K562 (cell line): ENCODE data around the gene PHF12. TPM values are rescaled to one million over a fixed set of nuclear protein-coding genes. Genes with fewer than 3 reads are reported as not detected.

Experiments used
- ARHGAP35 ChIP-seq: fragments of 450-650 bp; IDR thresholded peaks from 2 replicates; pipeline ENCODE4 v1.6.1; 2018; ENCODE audit not compliant: partially characterized antibody
- ATF6 ChIP-seq: sonication (generic); formaldehyde crosslinking; IDR thresholded peaks from 2 replicates; pipeline ENCODE4 v1.4.0; 2020; ENCODE audit warnings: mild to moderate bottlenecking, missing genetic modification reagents
- BCL6 ChIP-seq: fragments of 250-450 bp; sonication (Bioruptor Pico); IDR thresholded peaks from 2 replicates; pipeline ENCODE4 v1.4.0; 2020
- ELF4 ChIP-seq: fragments of 450-650 bp; formaldehyde crosslinking; IDR thresholded peaks from 2 replicates; pipeline ENCODE4 v1.4.0; 2022; ENCODE audit warnings: missing genetic modification characterization
- OTX1 ChIP-seq: fragments of 450-650 bp; formaldehyde crosslinking; IDR thresholded peaks from 2 replicates; pipeline ENCODE4 v1.4.0; 2022; ENCODE audit warnings: mild to moderate bottlenecking
- POLR2A ChIP-seq: fragments of 450-650 bp; conservative IDR thresholded peaks from 2 replicates; pipeline ENCODE4 v1.6.1; 2016
- POLR2AphosphoS2 ChIP-seq: IDR thresholded peaks from 2 replicates; pipeline ENCODE4 v1.6.1; 2012; ENCODE audit warnings: low read length, improper control_type of control experiment
- RBBP5 ChIP-seq: fragments of 200-600 bp; sonication (generic); IDR thresholded peaks from 2 replicates; pipeline ENCODE4 v1.6.1; 2012; ENCODE audit warnings: borderline replicate concordance, mild to moderate bottlenecking, low read length, control low read depth, inconsistent platforms; ENCODE audit not compliant: insufficient read depth, poor library complexity, severe bottlenecking
- TCFL5 ChIP-seq: fragments of 250-450 bp; sonication (Bioruptor Pico); conservative IDR thresholded peaks from 2 replicates; pipeline ENCODE4 v1.6.1; 2021; ENCODE audit warnings: mild to moderate bottlenecking, moderate library complexity, matching md5 sums
- TEAD1 ChIP-seq, 2 experiments: fragments of 450-650 bp in 1 of 2; sonication (generic) in 1 of 2; formaldehyde crosslinking; IDR thresholded peaks; 2 replicates each; pipeline versions ENCODE4 v1.4.0 to v1.8.0; 2020 to 2022; ENCODE audit warnings: mild to moderate bottlenecking in 2 of 2, missing genetic modification reagents in 1 of 2
- ZBTB26 ChIP-seq: fragments of 450-650 bp; formaldehyde crosslinking; IDR thresholded peaks from 2 replicates; pipeline ENCODE4 v1.4.0; 2022; ENCODE audit warnings: missing genetic modification characterization
- ZBTB9 ChIP-seq: fragments of 450-650 bp; formaldehyde crosslinking; IDR thresholded peaks from 2 replicates; pipeline ENCODE4 v1.4.0; 2020; ENCODE audit warnings: mild to moderate bottlenecking, moderate library complexity
- ZNF586 ChIP-seq: fragments of 450-650 bp; formaldehyde crosslinking; conservative IDR thresholded peaks from 2 replicates; pipeline ENCODE4 v1.4.0; 2020; ENCODE audit warnings: mild to moderate bottlenecking, moderate library complexity
- polyA plus RNA-seq, 8 experiments: library from polyadenylated mRNA; depleted of rRNA in 4 of 8; stranded (reverse) in 5 of 8; unstranded in 3 of 8; fragments of >200 nt; fragmentation: Nextera tagmentation in 2 of 8; fragmentation: Illumina TruSeq in 1 of 8; extraction: Ambion mirVana in 2 of 8; extraction: Trizol in 1 of 8; gene quantifications; 2 replicates each; pipeline versions ENCODE4 v1.2.1 to v1.2.3, GENCODE V29; 2011 to 2014; ENCODE audit warnings: inconsistent platforms in 1 of 8, missing spikeins in 1 of 8
- total RNA-seq, 7 experiments: library from RNA; depleted of rRNA in 6 of 7; stranded (reverse); fragments of >200 nt in 6 of 7; fragmentation: Illumina TruSeq in 2 of 7; extraction: Trizol in 2 of 7; gene quantifications; 2 replicates each; pipeline versions ENCODE4 v1.2.1 to v1.2.3, GENCODE V29; 2011 to 2021; ENCODE audit warnings: low replicate concordance in 1 of 7
- TF ChIP-seq, protein P1 (sequence below): fragments of 250-450 bp; sonication (Bioruptor Pico); IDR thresholded peaks from 2 replicates; pipeline ENCODE4 v1.4.0; 2020; ENCODE audit warnings: mild to moderate bottlenecking, moderate library complexity
- TF ChIP-seq, protein P2 (sequence below): fragments of 450-650 bp; IDR thresholded peaks from 2 replicates; pipeline ENCODE4 v1.6.1; 2017; ENCODE audit warnings: mild to moderate bottlenecking, moderate library complexity

The PHF12 gene
- total and polyA plus RNA-seq, 9 of the 15 experiments (the other 6 are each of a cell fraction or from before 2014, with no cell fraction given): 0.82 to 31.3 (median 13.5) TPM

DNA sequence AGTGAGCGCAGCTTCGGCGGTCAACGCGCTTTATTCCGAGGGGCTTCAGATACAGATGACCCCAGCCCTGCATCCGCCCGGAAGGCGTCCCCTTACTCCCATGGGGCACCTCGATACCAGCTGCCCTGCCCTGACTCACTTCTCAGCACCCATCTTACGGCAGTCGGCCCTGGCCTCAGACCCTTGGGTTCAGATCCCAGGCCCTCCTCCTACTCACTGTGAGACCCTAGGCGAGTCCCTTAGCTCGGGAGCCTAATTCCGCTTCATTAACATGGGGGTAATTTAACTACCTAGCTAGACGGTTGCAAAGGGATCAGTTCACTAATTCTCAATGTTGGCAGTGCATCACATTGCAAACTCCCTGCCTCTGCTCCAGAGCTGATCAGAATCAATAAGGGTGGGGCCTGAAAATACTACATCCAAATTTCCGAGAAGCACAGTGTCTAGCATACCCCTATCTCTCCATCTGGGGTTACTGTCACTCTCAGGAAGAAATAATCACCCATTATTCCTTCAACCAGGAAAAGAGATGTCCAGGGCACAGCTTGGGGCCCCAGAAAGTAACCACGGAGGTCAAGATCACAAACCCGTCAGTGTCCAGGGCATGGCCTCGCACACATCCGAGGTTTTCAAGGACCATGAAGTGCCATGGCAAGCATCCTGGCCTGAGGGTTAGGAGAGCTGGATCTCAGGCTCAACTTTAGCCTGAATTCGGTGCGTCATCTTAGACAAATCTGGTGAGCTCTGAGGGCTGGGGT lies 53.4 kb downstream of the PHF12 start (continued):
- TF ChIP-seq ZBTB9 (CRISPR knock-in tag): peak; percentile 89; the same call in 1 of the 2 replicates
- 0 out of 2 replicates have a peak, but pooled peaks have one; percentile 43 for TF ChIP-seq ZNF586 (CRISPR knock-in tag)
- peak; percentile 42; the same call in 1 of the 2 replicates for TF ChIP-seq OTX1 (CRISPR knock-in tag)
- peak; percentile 10; the same call in 1 of the 2 replicates for TF ChIP-seq POLR2AphosphoS2
- TF ChIP-seq RBBP5: peak; percentile 56
- TF ChIP-seq, protein P1, sequence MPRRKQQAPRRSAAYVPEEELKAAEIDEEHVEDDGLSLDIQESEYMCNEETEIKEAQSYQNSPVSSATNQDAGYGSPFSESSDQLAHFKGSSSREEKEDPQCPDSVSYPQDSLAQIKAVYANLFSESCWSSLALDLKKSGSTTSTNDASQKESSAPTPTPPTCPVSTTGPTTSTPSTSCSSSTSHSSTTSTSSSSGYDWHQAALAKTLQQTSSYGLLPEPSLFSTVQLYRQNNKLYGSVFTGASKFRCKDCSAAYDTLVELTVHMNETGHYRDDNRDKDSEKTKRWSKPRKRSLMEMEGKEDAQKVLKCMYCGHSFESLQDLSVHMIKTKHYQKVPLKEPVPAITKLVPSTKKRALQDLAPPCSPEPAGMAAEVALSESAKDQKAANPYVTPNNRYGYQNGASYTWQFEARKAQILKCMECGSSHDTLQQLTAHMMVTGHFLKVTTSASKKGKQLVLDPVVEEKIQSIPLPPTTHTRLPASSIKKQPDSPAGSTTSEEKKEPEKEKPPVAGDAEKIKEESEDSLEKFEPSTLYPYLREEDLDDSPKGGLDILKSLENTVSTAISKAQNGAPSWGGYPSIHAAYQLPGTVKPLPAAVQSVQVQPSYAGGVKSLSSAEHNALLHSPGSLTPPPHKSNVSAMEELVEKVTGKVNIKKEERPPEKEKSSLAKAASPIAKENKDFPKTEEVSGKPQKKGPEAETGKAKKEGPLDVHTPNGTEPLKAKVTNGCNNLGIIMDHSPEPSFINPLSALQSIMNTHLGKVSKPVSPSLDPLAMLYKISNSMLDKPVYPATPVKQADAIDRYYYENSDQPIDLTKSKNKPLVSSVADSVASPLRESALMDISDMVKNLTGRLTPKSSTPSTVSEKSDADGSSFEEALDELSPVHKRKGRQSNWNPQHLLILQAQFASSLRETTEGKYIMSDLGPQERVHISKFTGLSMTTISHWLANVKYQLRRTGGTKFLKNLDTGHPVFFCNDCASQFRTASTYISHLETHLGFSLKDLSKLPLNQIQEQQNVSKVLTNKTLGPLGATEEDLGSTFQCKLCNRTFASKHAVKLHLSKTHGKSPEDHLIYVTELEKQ (CRISPR knock-in tag): 0 out of 2 replicates have a peak, but pooled peaks have one; percentile 46
- no peak for TF ChIP-seq ARHGAP35
- 0 out of 2 replicates have a peak, but pooled peaks have one; percentile 24 for TF ChIP-seq ATF6 (CRISPR knock-in tag)
- peak in 1 of 2 experiments; percentile 58; a peak in 1 of 4 replicates for TF ChIP-seq TEAD1 (CRISPR knock-in tag; IDR thresholded peaks at IDR 0.05)
- TF ChIP-seq ELF4 (CRISPR knock-in tag): peak; percentile 37
- 0 out of 2 replicates have a peak, but pooled peaks have one; percentile 39 for TF ChIP-seq BCL6 (CRISPR knock-in tag)
- peak; percentile 43 for TF ChIP-seq POLR2A
- TF ChIP-seq ZBTB26 (CRISPR knock-in tag): peak; percentile 80; the same call in 1 of the 2 replicates
- TF ChIP-seq, protein P2, sequence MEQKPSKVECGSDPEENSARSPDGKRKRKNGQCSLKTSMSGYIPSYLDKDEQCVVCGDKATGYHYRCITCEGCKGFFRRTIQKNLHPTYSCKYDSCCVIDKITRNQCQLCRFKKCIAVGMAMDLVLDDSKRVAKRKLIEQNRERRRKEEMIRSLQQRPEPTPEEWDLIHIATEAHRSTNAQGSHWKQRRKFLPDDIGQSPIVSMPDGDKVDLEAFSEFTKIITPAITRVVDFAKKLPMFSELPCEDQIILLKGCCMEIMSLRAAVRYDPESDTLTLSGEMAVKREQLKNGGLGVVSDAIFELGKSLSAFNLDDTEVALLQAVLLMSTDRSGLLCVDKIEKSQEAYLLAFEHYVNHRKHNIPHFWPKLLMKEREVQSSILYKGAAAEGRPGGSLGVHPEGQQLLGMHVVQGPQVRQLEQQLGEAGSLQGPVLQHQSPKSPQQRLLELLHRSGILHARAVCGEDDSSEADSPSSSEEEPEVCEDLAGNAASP: no peak
- TF ChIP-seq TCFL5 (CRISPR knock-in tag): 0 out of 2 replicates have a peak, but pooled peaks have one; percentile 39
